ENCODE measurements around the gene RTN4R.

The RTN4R gene

DNA sequence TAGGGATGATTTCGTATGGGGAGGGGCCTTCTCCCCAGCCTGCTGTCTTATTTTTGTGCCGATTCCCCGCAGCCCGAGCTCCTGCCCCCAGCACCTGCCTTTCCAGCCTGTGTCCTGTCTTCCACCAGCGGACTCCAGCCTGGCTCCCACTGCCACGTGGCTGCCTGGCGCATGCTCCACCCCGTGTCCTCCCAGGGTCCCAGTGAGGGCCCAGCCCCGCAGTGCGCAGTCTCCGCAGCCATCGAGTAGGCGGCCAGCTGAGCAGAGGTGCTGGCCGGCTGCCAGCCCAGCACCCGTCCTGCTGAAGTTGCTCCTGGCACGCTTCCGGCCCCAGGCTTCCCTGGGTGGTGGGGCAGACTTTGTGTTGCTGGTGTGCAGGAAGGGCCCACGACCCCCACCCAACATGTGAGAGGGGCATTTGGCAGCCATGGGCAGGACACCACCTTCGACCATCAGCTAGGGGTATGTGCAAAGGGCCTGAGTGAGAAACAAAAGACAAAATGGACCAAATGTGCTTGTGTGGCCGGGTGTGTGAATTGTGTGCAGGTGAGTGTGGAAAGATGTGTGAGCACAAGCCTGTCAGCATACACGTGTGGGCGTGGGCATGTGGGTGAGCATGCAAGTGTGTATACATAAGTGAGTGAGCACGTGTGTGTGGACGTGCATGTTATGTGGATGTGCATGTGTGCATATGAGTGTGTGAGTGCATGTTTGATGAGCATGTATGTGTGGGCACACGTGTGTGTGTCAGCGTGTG, 55.9 kb downstream of the RTN4R start:
- Histone ChIP-seq H3K4me3 (ENCODE audit: insufficient read depth, low read depth, low read length, poor library complexity, severe bottlenecking) (no peak overlapping the region), H3K4me1 (ENCODE audit: control insufficient read depth, insufficient read depth, low read length, poor library complexity, severe bottlenecking) (peaks cover 8% of the 10 kb centered on the region), H3K27me3 (replicated peaks; ENCODE audit: control insufficient read depth, insufficient read depth, low read length, poor library complexity, severe bottlenecking) (no peaks in the 10 kb centered on the region), H3K27ac (ENCODE audit: insufficient read depth, low read length, poor library complexity, severe bottlenecking) (no peak overlapping the region), H3K36me3 (ENCODE audit: control insufficient read depth, insufficient read depth, low read length) (no peaks in the 10 kb centered on the region), H3K9me3 (ENCODE audit: control insufficient read depth, low read length) (no peaks in the 10 kb centered on the region)
- DNase-seq = no peak

DNA sequence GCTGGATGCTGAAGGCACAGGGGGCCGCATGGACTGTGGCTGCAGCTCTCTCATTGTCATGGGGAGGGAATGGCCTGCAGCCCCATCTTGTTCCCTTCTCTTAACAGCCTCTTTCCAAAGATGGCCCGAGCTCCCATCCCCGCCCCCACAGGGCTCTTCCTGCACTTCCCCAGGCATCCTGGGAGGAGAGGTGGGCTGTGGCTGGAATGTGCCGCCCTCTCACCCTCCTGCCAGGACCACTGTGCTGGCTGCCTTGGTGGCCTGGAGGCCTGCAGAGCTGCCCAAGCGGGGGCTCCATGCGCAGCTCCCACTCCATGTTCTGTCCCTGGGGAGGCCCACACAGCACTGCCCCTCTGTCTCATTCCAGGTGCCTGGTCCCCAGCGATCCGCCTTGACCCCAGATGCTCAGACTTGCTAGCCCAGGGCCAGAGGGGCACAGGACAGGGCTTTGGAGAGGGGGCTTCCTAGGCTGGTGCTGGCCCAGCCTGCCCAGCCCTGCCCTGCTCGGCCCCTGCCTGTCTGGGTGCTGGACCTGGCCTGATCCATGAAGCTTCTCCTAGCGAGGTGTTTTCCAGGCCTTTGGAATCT, 56.6 kb downstream of the RTN4R start:
- H3K4me3 ChIP-seq (ENCODE audit: insufficient read depth, low read depth, low read length, poor library complexity, severe bottlenecking) = no peak overlapping the region
- peaks cover 11% of the 10 kb centered on the region for H3K4me1 ChIP-seq (ENCODE audit: control insufficient read depth, insufficient read depth, low read length, poor library complexity, severe bottlenecking)
- H3K27me3 ChIP-seq (replicated peaks; ENCODE audit: control insufficient read depth, insufficient read depth, low read length, poor library complexity, severe bottlenecking) = no peaks in the 10 kb centered on the region
- no peaks in the 10 kb centered on the region for H3K9me3 ChIP-seq (ENCODE audit: control insufficient read depth, low read length)
- no peak for DNase-seq
- H3K27ac ChIP-seq (ENCODE audit: insufficient read depth, low read length, poor library complexity, severe bottlenecking) = no peak overlapping the region
- H3K36me3 ChIP-seq (ENCODE audit: control insufficient read depth, insufficient read depth, low read length) = no peaks in the 10 kb centered on the region

DNA sequence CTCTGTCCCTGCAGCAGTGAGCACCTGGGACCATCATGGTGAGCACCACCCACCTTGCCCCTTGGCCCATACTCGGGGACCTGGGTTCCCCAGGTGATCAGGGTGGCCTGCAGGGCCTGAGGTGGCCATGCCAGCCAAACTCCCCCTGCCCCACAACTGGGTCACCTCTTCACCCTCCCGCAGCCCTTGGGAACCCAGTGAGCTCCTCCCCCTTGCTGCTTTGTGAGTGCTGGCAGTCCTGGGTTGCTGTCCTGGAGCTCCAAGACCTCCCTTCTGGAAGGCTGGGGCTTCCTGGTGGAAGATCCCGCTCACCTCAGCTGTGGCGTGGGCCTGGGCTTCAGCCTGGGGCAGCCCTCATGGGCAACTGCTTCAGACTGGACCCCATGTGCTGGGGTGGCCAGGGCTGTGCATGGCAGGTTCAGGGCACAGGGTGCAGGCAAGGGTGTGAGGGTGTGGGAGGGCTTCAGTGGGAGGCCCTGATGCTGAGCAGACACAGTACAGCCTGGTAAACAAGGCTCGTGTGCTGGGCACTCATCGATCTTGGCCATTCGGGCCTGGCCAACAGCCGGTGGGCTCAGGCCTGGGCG, 57.6 kb downstream of the RTN4R start:
- Histone ChIP-seq H3K4me1 (ENCODE audit: control insufficient read depth, insufficient read depth, low read length, poor library complexity, severe bottlenecking) (peaks cover 17% of the 10 kb centered on the region), H3K36me3 (ENCODE audit: control insufficient read depth, insufficient read depth, low read length) (no peaks in the 10 kb centered on the region), H3K27ac (ENCODE audit: insufficient read depth, low read length, poor library complexity, severe bottlenecking) (no peak overlapping the region), H3K27me3 (replicated peaks; ENCODE audit: control insufficient read depth, insufficient read depth, low read length, poor library complexity, severe bottlenecking) (no peaks in the 10 kb centered on the region), H3K9me3 (ENCODE audit: control insufficient read depth, low read length) (no peaks in the 10 kb centered on the region), H3K4me3 (ENCODE audit: insufficient read depth, low read depth, low read length, poor library complexity, severe bottlenecking) (no peak overlapping the region)
- no peak for DNase-seq

DNA sequence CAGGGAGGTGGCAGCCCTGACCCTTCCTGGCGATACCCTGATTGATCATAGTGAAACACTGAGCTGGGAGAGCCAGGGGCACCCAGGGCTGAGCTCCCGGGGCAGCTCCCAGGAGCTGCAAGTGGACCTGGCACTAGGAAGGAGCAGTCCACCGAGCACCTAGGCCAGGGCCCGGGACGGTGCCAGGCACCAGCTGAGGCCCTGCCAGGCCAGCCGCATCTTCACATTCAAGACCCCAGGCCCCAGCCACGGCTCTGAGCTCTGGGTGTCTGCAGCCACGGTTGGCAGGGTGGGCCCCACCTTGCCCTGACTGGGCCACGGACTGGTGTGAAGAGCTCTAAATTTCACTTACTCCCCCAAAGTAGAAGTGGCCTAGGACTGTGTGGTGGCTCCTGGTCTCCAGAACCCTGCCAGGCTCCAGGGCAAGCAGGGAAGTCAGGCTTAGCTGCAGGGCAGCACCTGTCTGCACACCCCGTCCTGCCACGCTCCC, 58.3 kb downstream of the RTN4R start:
- DNase-seq = no peak
- Histone ChIP-seq H3K27me3 (replicated peaks; ENCODE audit: control insufficient read depth, insufficient read depth, low read length, poor library complexity, severe bottlenecking) (no peaks in the 10 kb centered on the region), H3K27ac (ENCODE audit: insufficient read depth, low read length, poor library complexity, severe bottlenecking) (no peak overlapping the region), H3K9me3 (ENCODE audit: control insufficient read depth, low read length) (no peaks in the 10 kb centered on the region), H3K4me3 (ENCODE audit: insufficient read depth, low read depth, low read length, poor library complexity, severe bottlenecking) (no peak overlapping the region), H3K36me3 (ENCODE audit: control insufficient read depth, insufficient read depth, low read length) (no peaks in the 10 kb centered on the region), H3K4me1 (ENCODE audit: control insufficient read depth, insufficient read depth, low read length, poor library complexity, severe bottlenecking) (peaks cover 17% of the 10 kb centered on the region)

DNA sequence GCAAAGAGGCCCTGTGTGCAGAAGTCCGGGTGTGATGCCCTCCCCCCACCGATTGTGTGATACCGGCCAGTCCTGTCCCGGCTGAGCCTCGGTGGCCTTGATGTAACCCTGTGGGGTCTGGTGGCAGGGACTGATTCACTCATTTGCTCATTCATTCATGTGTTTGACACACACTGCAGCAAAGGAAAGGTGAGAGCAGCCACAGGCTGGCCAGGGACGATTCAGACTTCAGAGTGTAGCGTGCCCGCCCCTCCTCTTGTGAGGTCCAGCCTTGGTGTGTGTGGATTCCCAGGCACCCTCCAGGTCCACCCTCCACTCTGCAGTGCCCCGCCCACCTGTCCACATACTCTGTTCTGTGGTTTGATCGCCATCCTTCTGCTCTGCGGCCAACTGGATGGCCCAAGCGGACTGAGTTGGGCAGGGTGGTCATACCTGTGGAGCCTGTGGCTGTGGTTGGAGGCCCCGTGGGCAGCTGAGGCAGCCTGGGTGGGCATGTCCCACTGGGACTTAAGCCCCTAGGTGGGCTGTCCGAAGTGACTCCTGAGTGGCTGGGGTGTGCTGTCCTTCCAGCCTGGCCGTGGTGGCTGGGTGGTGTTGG, 59.3 kb downstream of the RTN4R start:
- DNase-seq = no peak
- Histone ChIP-seq H3K27me3 (replicated peaks; ENCODE audit: control insufficient read depth, insufficient read depth, low read length, poor library complexity, severe bottlenecking) (no peaks in the 10 kb centered on the region), H3K4me3 (ENCODE audit: insufficient read depth, low read depth, low read length, poor library complexity, severe bottlenecking) (no peak overlapping the region), H3K27ac (ENCODE audit: insufficient read depth, low read length, poor library complexity, severe bottlenecking) (no peak overlapping the region), H3K36me3 (ENCODE audit: control insufficient read depth, insufficient read depth, low read length) (no peaks in the 10 kb centered on the region), H3K9me3 (ENCODE audit: control insufficient read depth, low read length) (no peaks in the 10 kb centered on the region), H3K4me1 (ENCODE audit: control insufficient read depth, insufficient read depth, low read length, poor library complexity, severe bottlenecking) (peaks cover 17% of the 10 kb centered on the region)

DNA sequence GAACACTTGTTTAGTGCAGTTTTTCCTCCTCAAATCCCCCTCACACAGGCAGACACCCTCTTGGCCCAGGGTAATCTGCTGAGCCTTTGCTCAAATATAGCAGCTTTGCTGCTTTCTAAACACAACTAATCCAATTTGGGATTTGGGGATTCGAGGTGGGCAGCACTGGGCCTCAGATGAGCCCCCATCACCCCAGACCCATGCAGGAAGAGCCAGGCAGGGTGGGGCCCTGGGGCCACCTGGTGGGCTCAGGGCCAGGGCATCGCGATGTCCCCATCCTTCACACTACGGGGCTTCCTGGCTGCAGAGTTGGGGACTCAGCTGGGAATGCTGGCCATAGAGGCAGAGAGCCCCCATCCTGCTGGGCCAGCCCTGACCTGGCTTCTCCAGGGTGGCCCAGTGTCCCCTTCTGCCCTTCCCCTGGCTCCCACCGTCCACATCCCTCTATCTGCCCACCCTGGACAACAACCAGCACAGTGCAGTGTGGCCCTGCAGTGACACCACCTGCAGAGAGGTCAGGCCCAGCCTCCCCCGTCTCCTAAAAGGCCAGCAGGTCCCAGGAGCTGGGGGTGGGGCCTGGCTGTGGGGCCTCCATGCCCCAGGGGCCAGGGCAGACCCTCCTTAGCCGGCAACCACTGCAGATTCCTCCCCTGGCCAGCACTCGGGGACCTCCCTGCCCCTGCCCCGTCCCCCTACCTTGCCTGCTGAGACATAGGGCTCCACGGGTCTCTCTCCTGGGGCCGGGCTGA, 60.7 kb downstream of the RTN4R start:
- Histone ChIP-seq H3K4me3 (ENCODE audit: insufficient read depth, low read depth, low read length, poor library complexity, severe bottlenecking) (peak overlapping the region; percentile 82), H3K4me1 (ENCODE audit: control insufficient read depth, insufficient read depth, low read length, poor library complexity, severe bottlenecking) (peaks cover 17% of the 10 kb centered on the region), H3K27me3 (replicated peaks; ENCODE audit: control insufficient read depth, insufficient read depth, low read length, poor library complexity, severe bottlenecking) (no peaks in the 10 kb centered on the region), H3K9me3 (ENCODE audit: control insufficient read depth, low read length) (no peaks in the 10 kb centered on the region), H3K27ac (ENCODE audit: insufficient read depth, low read length, poor library complexity, severe bottlenecking) (peak overlapping the region; percentile 59), H3K36me3 (ENCODE audit: control insufficient read depth, insufficient read depth, low read length) (no peaks in the 10 kb centered on the region)
- DNase-seq = no peak

DNA sequence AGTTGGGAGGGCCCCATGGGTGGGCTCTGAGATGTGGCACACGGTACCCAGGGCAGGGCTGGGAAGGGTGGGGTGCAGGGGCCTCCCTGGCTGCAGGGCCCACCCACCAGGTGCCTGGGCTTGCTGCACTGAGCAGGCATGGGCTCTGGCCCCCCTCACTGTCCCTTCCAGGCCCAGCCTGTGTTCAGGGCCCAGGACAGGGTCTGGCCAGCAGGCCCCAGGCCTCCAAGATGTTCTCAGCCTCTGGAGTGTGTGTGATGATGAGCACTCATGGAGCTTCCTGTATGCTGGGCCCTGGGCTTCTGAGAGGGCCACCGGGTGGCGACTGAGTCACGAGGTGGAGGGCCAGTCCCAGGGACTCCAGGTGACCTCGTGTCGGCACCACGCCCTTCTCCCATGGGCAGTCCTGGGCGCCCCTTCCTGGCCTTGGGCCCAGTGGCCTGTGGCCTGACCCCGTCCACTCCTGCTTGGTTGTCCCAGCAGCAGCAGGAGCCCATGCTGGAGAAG, 61.4 kb downstream of the RTN4R start:
- H3K27me3 ChIP-seq (replicated peaks; ENCODE audit: control insufficient read depth, insufficient read depth, low read length, poor library complexity, severe bottlenecking) = no peaks in the 10 kb centered on the region
- H3K9me3 ChIP-seq (ENCODE audit: control insufficient read depth, low read length) = no peaks in the 10 kb centered on the region
- peak overlapping the region; percentile 82 for H3K4me3 ChIP-seq (ENCODE audit: insufficient read depth, low read depth, low read length, poor library complexity, severe bottlenecking)
- peaks cover 17% of the 10 kb centered on the region for H3K4me1 ChIP-seq (ENCODE audit: control insufficient read depth, insufficient read depth, low read length, poor library complexity, severe bottlenecking)
- H3K27ac ChIP-seq (ENCODE audit: insufficient read depth, low read length, poor library complexity, severe bottlenecking) = peak overlapping the region; percentile 59
- no peaks in the 10 kb centered on the region for H3K36me3 ChIP-seq (ENCODE audit: control insufficient read depth, insufficient read depth, low read length)
- no peak for DNase-seq

DNA sequence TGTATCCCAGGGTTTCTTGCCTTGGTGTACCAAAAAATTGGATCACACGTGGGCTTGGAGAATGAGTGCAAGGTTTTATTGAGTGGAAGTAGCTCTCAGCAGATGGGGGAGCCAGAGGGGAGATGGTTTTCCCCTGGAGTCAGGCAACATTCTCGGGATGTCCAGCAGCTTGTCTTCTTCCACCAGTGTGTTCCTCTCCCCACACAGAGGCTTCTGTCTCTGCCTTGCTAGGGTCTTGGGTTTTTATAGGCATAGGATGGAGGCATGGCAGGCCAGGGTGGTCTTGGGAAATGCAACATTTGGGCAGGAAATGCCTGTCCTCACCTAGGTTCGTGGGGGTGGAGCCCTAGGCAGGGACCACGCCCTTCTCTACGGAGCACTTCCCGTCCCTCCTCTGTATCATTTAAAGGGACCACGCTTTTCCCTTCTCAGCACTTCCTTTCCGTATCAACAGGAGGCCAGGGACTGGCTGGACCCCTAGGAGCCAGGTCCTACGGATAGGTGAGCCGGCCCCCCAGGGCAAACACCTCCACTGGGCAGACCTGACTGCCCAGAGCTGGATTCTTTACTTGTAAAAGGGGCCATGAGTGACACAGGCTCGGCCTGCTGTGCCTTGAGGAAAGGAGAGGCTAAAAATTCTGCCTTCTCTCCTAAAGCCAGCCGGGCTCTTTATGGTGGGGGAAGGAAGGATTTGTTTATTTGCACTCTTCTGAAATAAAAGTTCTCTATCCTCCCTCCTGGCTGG, 62.0 kb downstream of the RTN4R start:
- H3K27me3 ChIP-seq (replicated peaks; ENCODE audit: control insufficient read depth, insufficient read depth, low read length, poor library complexity, severe bottlenecking) = no peaks in the 10 kb centered on the region
- H3K9me3 ChIP-seq (ENCODE audit: control insufficient read depth, low read length) = no peaks in the 10 kb centered on the region
- H3K36me3 ChIP-seq (ENCODE audit: control insufficient read depth, insufficient read depth, low read length) = no peaks in the 10 kb centered on the region
- H3K4me3 ChIP-seq (ENCODE audit: insufficient read depth, low read depth, low read length, poor library complexity, severe bottlenecking) = peak overlapping the region; percentile 82
- DNase-seq = peak; percentile 14 to 36 (median 29)
- H3K4me1 ChIP-seq (ENCODE audit: control insufficient read depth, insufficient read depth, low read length, poor library complexity, severe bottlenecking) = peaks cover 17% of the 10 kb centered on the region
- H3K27ac ChIP-seq (ENCODE audit: insufficient read depth, low read length, poor library complexity, severe bottlenecking) = peak overlapping the region; percentile 59

DNA sequence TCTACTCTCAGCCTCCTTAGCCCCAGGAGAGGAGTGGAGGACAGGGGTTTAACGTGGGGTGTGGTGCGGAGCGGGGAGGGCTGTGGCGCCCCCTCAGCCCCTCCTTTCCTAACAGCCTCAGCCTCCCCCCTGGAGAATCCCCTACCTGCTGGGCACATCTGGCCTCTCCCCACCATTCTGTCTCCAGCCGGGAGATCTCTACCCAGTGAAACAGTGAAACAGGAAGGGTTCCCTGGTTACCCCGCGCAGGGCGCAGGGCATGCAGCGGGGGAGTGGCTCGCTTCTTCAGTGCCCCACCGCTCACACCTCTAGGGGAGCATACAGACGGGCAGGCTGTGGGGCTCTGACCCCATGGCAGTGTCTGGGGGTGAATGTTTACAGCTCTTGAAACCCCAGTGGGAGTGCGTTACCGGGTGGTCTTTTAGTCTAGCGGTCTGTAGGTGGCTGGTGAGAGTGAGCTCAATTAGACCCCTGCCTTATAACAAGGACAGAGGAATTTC, 62.6 kb downstream of the RTN4R start:
- no peak for DNase-seq
- Histone ChIP-seq H3K27ac (ENCODE audit: insufficient read depth, low read length, poor library complexity, severe bottlenecking) (no peak overlapping the region), H3K36me3 (ENCODE audit: control insufficient read depth, insufficient read depth, low read length) (no peaks in the 10 kb centered on the region), H3K4me3 (ENCODE audit: insufficient read depth, low read depth, low read length, poor library complexity, severe bottlenecking) (no peak overlapping the region), H3K27me3 (replicated peaks; ENCODE audit: control insufficient read depth, insufficient read depth, low read length, poor library complexity, severe bottlenecking) (no peaks in the 10 kb centered on the region), H3K9me3 (ENCODE audit: control insufficient read depth, low read length) (no peaks in the 10 kb centered on the region), H3K4me1 (ENCODE audit: control insufficient read depth, insufficient read depth, low read length, poor library complexity, severe bottlenecking) (peaks cover 17% of the 10 kb centered on the region)
